CD4-positive, alpha-beta T cell treated with Interleukin-6 at 100 ng/mL for 8 hours (primary cell): ENCODE measurements around the gene LZTR1.

Experiments
- DNase-seq: peaks from one replicate; pipeline ENCODE4 v3.0.0-alpha.2; 2020; ENCODE audit warnings: mixed read lengths, low spot score

The LZTR1 gene

GRCh38 chr22:20980938-20981722, 967 bp upstream of the LZTR1 start:
- no peak for DNase-seq

- no peak for DNase-seq
Measured at GRCh38 chr22:20982563-20982882, 426 bp downstream of the LZTR1 start.

GRCh38 chr22:20983081-20983771, 1.1 kb downstream of the LZTR1 start:
- no peak for DNase-seq

- no peak for DNase-seq
Measured at GRCh38 chr22:20985720-20986119, 3.6 kb downstream of the LZTR1 start.

- no peak for DNase-seq
Measured at GRCh38 chr22:20986365-20986764, 4.3 kb downstream of the LZTR1 start.

- no peak for DNase-seq
Measured at GRCh38 chr22:20987375-20987774, 5.3 kb downstream of the LZTR1 start.

- no peak for DNase-seq
Measured at GRCh38 chr22:20988573-20989322, 6.7 kb downstream of the LZTR1 start.

GRCh38 chr22:20989323-20990138, 7.4 kb downstream of the LZTR1 start:
- no peak for DNase-seq

GRCh38 chr22:20990184-20991180, 8.4 kb downstream of the LZTR1 start:
- no peak for DNase-seq

- no peak for DNase-seq
Measured at GRCh38 chr22:20991252-20992055, 9.4 kb downstream of the LZTR1 start.

GRCh38 chr22:20992056-20992442, 10.0 kb downstream of the LZTR1 start:
- no peak for DNase-seq

GRCh38 chr22:20992456-20993303, 10.6 kb downstream of the LZTR1 start:
- no peak for DNase-seq

- no peak for DNase-seq
Measured at GRCh38 chr22:20993304-20994127, 11.4 kb downstream of the LZTR1 start.

- DNase-seq, result no peak
Measured at GRCh38 chr22:20994128-20994901, 12.2 kb downstream of the LZTR1 start.

- no peak for DNase-seq
Measured at GRCh38 chr22:20994902-20995241, 12.8 kb downstream of the LZTR1 start.

GRCh38 chr22:20995329-20996030, 13.4 kb downstream of the LZTR1 start:
- no peak for DNase-seq

- no peak for DNase-seq
Measured at GRCh38 chr22:20996031-20996410, 13.9 kb downstream of the LZTR1 start.
